ENCODE data around the gene CDH26.

Gene CDH26

GRCh38 chr20:60030471-60030870, 72.2 kb downstream of the CDH26 start:
- no peak overlapping the region for H2BK12ac ChIP-seq (ENCODE audit: low read length in 2 of 2)
- H3K9me3 ChIP-seq (ENCODE audit: control insufficient read depth, low read length): peaks cover 7% of the 10 kb centered on the region
- no peak overlapping the region for H2BK5ac ChIP-seq (ENCODE audit: low read depth, low read length, poor library complexity, severe bottlenecking)

GRCh38 chr20:60031107-60031506, 72.9 kb downstream of the CDH26 start:
- H4K91ac ChIP-seq (ENCODE audit: low read length): no peak overlapping the region
- no peak overlapping the region for H2AFZ ChIP-seq (ENCODE audit: low read depth, low read length)
- H3K14ac ChIP-seq (ENCODE audit: low read length in 2 of 2): no peak overlapping the region
- 89% methylated on average over 8 of the region's 9 CpGs for WGBS
- no peak overlapping the region for H2AK5ac ChIP-seq (ENCODE audit: low read length, severe bottlenecking)
- H4K8ac ChIP-seq (ENCODE audit: low read length): no peak overlapping the region
- no peak overlapping the region for H2BK5ac ChIP-seq (ENCODE audit: low read depth, low read length, poor library complexity, severe bottlenecking)
- H3K9ac ChIP-seq (ENCODE audit: low read length): no peak overlapping the region
- no peak overlapping the region for H2BK12ac ChIP-seq (ENCODE audit: low read length in 2 of 2)
- no peak overlapping the region for H3K18ac ChIP-seq (ENCODE audit: low read depth in 1 of 2, low read length in 2 of 2)
- peaks cover 3% of the 10 kb centered on the region for H3K4me1 ChIP-seq (ENCODE audit: control insufficient read depth, insufficient read depth, low read depth, low read length)
- H3K79me1 ChIP-seq (replicated peaks; ENCODE audit: low read length, poor library complexity, severe bottlenecking): no peaks in the 10 kb centered on the region
- no peak overlapping the region for H2BK15ac ChIP-seq (ENCODE audit: low read depth, poor library complexity, severe bottlenecking)
- DNase-seq: no peak
- H3K23ac ChIP-seq (ENCODE audit: low read length in 2 of 2): no peak overlapping the region
- H2BK120ac ChIP-seq (ENCODE audit: low read depth, low read length): no peak overlapping the region
- H3K4ac ChIP-seq (ENCODE audit: low read depth in 1 of 2, low read length in 2 of 2): no peak overlapping the region
- H3K27me3 ChIP-seq (ENCODE audit: control insufficient read depth in 1 of 2, insufficient read depth in 1 of 2, low read length in 2 of 2): peaks cover 0 to 7% of the 10 kb centered on the region in 2 experiments
- H3K9me3 ChIP-seq (ENCODE audit: control insufficient read depth, low read length): peaks cover 7% of the 10 kb centered on the region
- no peaks in the 10 kb centered on the region for H3K36me3 ChIP-seq (ENCODE audit: control insufficient read depth in 1 of 2, insufficient read depth in 2 of 2, low read depth in 1 of 2, low read length in 2 of 2)
- H3K4me2 ChIP-seq (ENCODE audit: low read length, poor library complexity, severe bottlenecking): no peak overlapping the region
- H3K27ac ChIP-seq (ENCODE audit: low read length, poor library complexity, severe bottlenecking): no peak overlapping the region
- H3K4me3 ChIP-seq (ENCODE audit: insufficient read depth in 1 of 2, low read depth in 1 of 2, low read length in 2 of 2): no peak overlapping the region

More at GRCh38 chr20:60030471-60030870, 72.2 kb downstream of the CDH26 start:
- H3K4me2 ChIP-seq (ENCODE audit: low read length, poor library complexity, severe bottlenecking): no peak overlapping the region
- no peak overlapping the region for H3K27ac ChIP-seq (ENCODE audit: low read length, poor library complexity, severe bottlenecking)
- DNase-seq: no peak
- no peak overlapping the region for H3K9ac ChIP-seq (ENCODE audit: low read length)
- no peak overlapping the region for H2AK5ac ChIP-seq (ENCODE audit: low read length, severe bottlenecking)
- no peak overlapping the region for H3K4me3 ChIP-seq (ENCODE audit: insufficient read depth in 1 of 2, low read depth in 1 of 2, low read length in 2 of 2)
- H2AFZ ChIP-seq (ENCODE audit: low read depth, low read length): no peak overlapping the region
- no peak overlapping the region for H2BK120ac ChIP-seq (ENCODE audit: low read depth, low read length)
- 83% methylated on average over 1 of the region's 1 CpG for WGBS
- H3K14ac ChIP-seq (ENCODE audit: low read length in 2 of 2): no peak overlapping the region
- H3K18ac ChIP-seq (ENCODE audit: low read depth in 1 of 2, low read length in 2 of 2): no peak overlapping the region
- peaks cover 0 to 5% of the 10 kb centered on the region in 2 experiments for H3K27me3 ChIP-seq (ENCODE audit: control insufficient read depth in 1 of 2, insufficient read depth in 1 of 2, low read length in 2 of 2)
- H3K36me3 ChIP-seq (ENCODE audit: control insufficient read depth in 1 of 2, insufficient read depth in 2 of 2, low read depth in 1 of 2, low read length in 2 of 2): no peaks in the 10 kb centered on the region
- H4K8ac ChIP-seq (ENCODE audit: low read length): no peak overlapping the region
- peaks cover 3% of the 10 kb centered on the region for H3K4me1 ChIP-seq (ENCODE audit: control insufficient read depth, insufficient read depth, low read depth, low read length)
- no peak overlapping the region for H4K91ac ChIP-seq (ENCODE audit: low read length)
- H3K4ac ChIP-seq (ENCODE audit: low read depth in 1 of 2, low read length in 2 of 2): no peak overlapping the region
- no peak overlapping the region for H2BK15ac ChIP-seq (ENCODE audit: low read depth, poor library complexity, severe bottlenecking)
- H3K79me1 ChIP-seq (replicated peaks; ENCODE audit: low read length, poor library complexity, severe bottlenecking): no peaks in the 10 kb centered on the region
- no peak overlapping the region for H3K23ac ChIP-seq (ENCODE audit: low read length in 2 of 2)

- no peak overlapping the region for H2AFZ ChIP-seq (ENCODE audit: low read depth, low read length)
- no peaks in the 10 kb centered on the region for H3K9me3 ChIP-seq (ENCODE audit: control insufficient read depth, low read length)
- H4K91ac ChIP-seq (ENCODE audit: low read length): no peak overlapping the region
- H2BK12ac ChIP-seq (ENCODE audit: low read length in 2 of 2): no peak overlapping the region
- 58% methylated on average over 9 of the region's 9 CpGs for WGBS
- H3K14ac ChIP-seq (ENCODE audit: low read length in 2 of 2): no peak overlapping the region
- no peak overlapping the region for H3K4me2 ChIP-seq (ENCODE audit: low read length, poor library complexity, severe bottlenecking)
- H3K36me3 ChIP-seq (ENCODE audit: control insufficient read depth in 1 of 2, insufficient read depth in 2 of 2, low read depth in 1 of 2, low read length in 2 of 2): no peaks in the 10 kb centered on the region
- DNase-seq: no peak
- H4K8ac ChIP-seq (ENCODE audit: low read length): no peak overlapping the region
- H3K23ac ChIP-seq (ENCODE audit: low read length in 2 of 2): no peak overlapping the region
- no peak overlapping the region for H3K9ac ChIP-seq (ENCODE audit: low read length)
- H2BK5ac ChIP-seq (ENCODE audit: low read depth, low read length, poor library complexity, severe bottlenecking): no peak overlapping the region
- H2BK15ac ChIP-seq (ENCODE audit: low read depth, poor library complexity, severe bottlenecking): no peak overlapping the region
- no peak overlapping the region for H3K27ac ChIP-seq (ENCODE audit: low read length, poor library complexity, severe bottlenecking)
- H3K27me3 ChIP-seq (ENCODE audit: control insufficient read depth in 1 of 2, insufficient read depth in 1 of 2, low read length in 2 of 2): peaks cover 0 to 37% of the 10 kb centered on the region in 2 experiments
- H3K4me3 ChIP-seq (ENCODE audit: insufficient read depth in 1 of 2, low read depth in 1 of 2, low read length in 2 of 2): no peak overlapping the region
- no peak overlapping the region for H2BK120ac ChIP-seq (ENCODE audit: low read depth, low read length)
- no peak overlapping the region for H3K4ac ChIP-seq (ENCODE audit: low read depth in 1 of 2, low read length in 2 of 2)
- H3K18ac ChIP-seq (ENCODE audit: low read depth in 1 of 2, low read length in 2 of 2): no peak overlapping the region
- H3K79me1 ChIP-seq (replicated peaks; ENCODE audit: low read length, poor library complexity, severe bottlenecking): no peaks in the 10 kb centered on the region
- no peak overlapping the region for H2AK5ac ChIP-seq (ENCODE audit: low read length, severe bottlenecking)
- H3K4me1 ChIP-seq (ENCODE audit: control insufficient read depth, insufficient read depth, low read depth, low read length): peaks cover 14% of the 10 kb centered on the region
Measured at GRCh38 chr20:60034231-60035110, 76.2 kb downstream of the CDH26 start.

- H3K4me3 ChIP-seq (ENCODE audit: insufficient read depth in 1 of 2, low read depth in 1 of 2, low read length in 2 of 2): no peak overlapping the region
- H3K79me1 ChIP-seq (replicated peaks; ENCODE audit: low read length, poor library complexity, severe bottlenecking): no peaks in the 10 kb centered on the region
- H3K4me1 ChIP-seq (ENCODE audit: control insufficient read depth, insufficient read depth, low read depth, low read length): peaks cover 14% of the 10 kb centered on the region
- no peaks in the 10 kb centered on the region for H3K36me3 ChIP-seq (ENCODE audit: control insufficient read depth in 1 of 2, insufficient read depth in 2 of 2, low read depth in 1 of 2, low read length in 2 of 2)
- no peak overlapping the region for H2AK5ac ChIP-seq (ENCODE audit: low read length, severe bottlenecking)
- no peaks in the 10 kb centered on the region for H3K9me3 ChIP-seq (ENCODE audit: control insufficient read depth, low read length)
- no peak overlapping the region for H3K4ac ChIP-seq (ENCODE audit: low read depth in 1 of 2, low read length in 2 of 2)
- H3K27ac ChIP-seq (ENCODE audit: low read length, poor library complexity, severe bottlenecking): no peak overlapping the region
- H3K27me3 ChIP-seq (ENCODE audit: control insufficient read depth in 1 of 2, insufficient read depth in 1 of 2, low read length in 2 of 2): peaks cover 0 to 42% of the 10 kb centered on the region in 2 experiments
- H3K14ac ChIP-seq (ENCODE audit: low read length in 2 of 2): no peak overlapping the region
- H4K8ac ChIP-seq (ENCODE audit: low read length): no peak overlapping the region
- H2BK5ac ChIP-seq (ENCODE audit: low read depth, low read length, poor library complexity, severe bottlenecking): no peak overlapping the region
- no peak overlapping the region for H2BK15ac ChIP-seq (ENCODE audit: low read depth, poor library complexity, severe bottlenecking)
- H3K4me2 ChIP-seq (ENCODE audit: low read length, poor library complexity, severe bottlenecking): no peak overlapping the region
- H3K18ac ChIP-seq (ENCODE audit: low read depth in 1 of 2, low read length in 2 of 2): no peak overlapping the region
- no peak overlapping the region for H2BK120ac ChIP-seq (ENCODE audit: low read depth, low read length)
- DNase-seq: no peak
- H2BK12ac ChIP-seq (ENCODE audit: low read length in 2 of 2): no peak overlapping the region
- H3K9ac ChIP-seq (ENCODE audit: low read length): no peak overlapping the region
- 72% methylated on average over 3 of the region's 6 CpGs for WGBS
- no peak overlapping the region for H3K23ac ChIP-seq (ENCODE audit: low read length in 2 of 2)
- H4K91ac ChIP-seq (ENCODE audit: low read length): no peak overlapping the region
- no peak overlapping the region for H2AFZ ChIP-seq (ENCODE audit: low read depth, low read length)
Measured at GRCh38 chr20:60035486-60035885, 77.3 kb downstream of the CDH26 start.

Data from mesenchymal stem cell (in vitro differentiated cells and primary cell).